Keratinocyte (primary cell): ENCODE data around the gene KCNJ12. TPM values are rescaled to one million over a fixed set of nuclear protein-coding genes. Genes with fewer than 3 reads are reported as not detected.
"Not testable (repeated sequence)": the region's sequence is repeated elsewhere in the genome, so short reads cannot be mapped to it uniquely, and the experiment has no call there.

ENCODE experiments used
- DNase-seq: peaks from one replicate; pipeline ENCODE4 v3.0.0-alpha.2; 2011; ENCODE audit warnings: low read depth, missing footprints, low spot score
- FAIRE-seq: peaks from 2 replicates; lab custom pipeline; 2011; peaks lifted over from hg19 to GRCh38; lab: Jason Lieb, UNC
- H2AFZ ChIP-seq: 2 replicates; pipeline ENCODE4 v1.6.0; 2012; ENCODE audit warnings: low read length, control low read depth, inconsistent platforms; ENCODE audit not compliant: control insufficient read depth
- H3K27ac ChIP-seq: 2 replicates; pipeline ENCODE4 v1.5.1; 2011; ENCODE audit warnings: low read length; ENCODE audit not compliant: control insufficient read depth, insufficient read depth
- H3K27me3 ChIP-seq: 3 replicates; pipeline ENCODE4 v1.6.0; 2011; ENCODE audit warnings: low read length; ENCODE audit not compliant: control insufficient read depth, insufficient read depth; ENCODE audit errors: extremely low read depth
- H3K36me3 ChIP-seq, 2 experiments: 2 replicates in 1 of 2; 3 replicates in 1 of 2; pipeline ENCODE4 v1.5.1; 2011; ENCODE audit warnings: low read length in 2 of 2, mild to moderate bottlenecking in 1 of 2; ENCODE audit not compliant: control insufficient read depth in 2 of 2, insufficient read depth in 2 of 2; ENCODE audit errors: extremely low read depth in 1 of 2
- H3K4me1 ChIP-seq: 3 replicates; pipeline ENCODE4 v1.5.1; 2011; ENCODE audit warnings: low read length; ENCODE audit not compliant: control insufficient read depth, insufficient read depth; ENCODE audit errors: extremely low read depth
- H3K4me2 ChIP-seq: 3 replicates; pipeline ENCODE4 v1.6.0; 2011; ENCODE audit warnings: low read depth, low read length; ENCODE audit not compliant: control insufficient read depth, insufficient read depth; ENCODE audit errors: extremely low read depth
- H3K4me3 ChIP-seq, 3 experiments: fragments of 200-600 bp in 1 of 3; sonication (generic) in 1 of 3; 2 replicates in 2 of 3; 3 replicates in 1 of 3; pipeline ENCODE4 v1.5.1; 2011 to 2016; ENCODE audit warnings: low read length in 3 of 3, mild to moderate bottlenecking in 3 of 3, control low read depth in 2 of 3, inconsistent platforms in 1 of 3, low read depth in 1 of 3, mixed read lengths in 1 of 3, mixed run types in 1 of 3, moderate library complexity in 1 of 3; ENCODE audit not compliant: control insufficient read depth in 2 of 3, insufficient read depth in 2 of 3; ENCODE audit errors: extremely low read depth in 1 of 3
- H3K79me2 ChIP-seq: 2 replicates; pipeline ENCODE4 v1.6.0; 2012; ENCODE audit warnings: low read length; ENCODE audit not compliant: control insufficient read depth, insufficient read depth
- H3K9ac ChIP-seq: 3 replicates; pipeline ENCODE4 v1.6.0; 2011; ENCODE audit warnings: low read length; ENCODE audit not compliant: control insufficient read depth, insufficient read depth; ENCODE audit errors: extremely low read depth
- H3K9me1 ChIP-seq: 3 replicates; pipeline ENCODE4 v1.6.0; 2011; ENCODE audit warnings: low read length; ENCODE audit not compliant: control insufficient read depth, insufficient read depth; ENCODE audit errors: extremely low read depth
- H3K9me3 ChIP-seq: 2 replicates; pipeline ENCODE4 v1.5.1; 2012; ENCODE audit warnings: low read depth, low read length; ENCODE audit not compliant: control insufficient read depth
- H4K20me1 ChIP-seq: 3 replicates; pipeline ENCODE4 v1.6.0; 2011; ENCODE audit warnings: low read length; ENCODE audit not compliant: control insufficient read depth, insufficient read depth; ENCODE audit errors: extremely low read depth
- dilution Hi-C: fragments of 300-500 bp; cut with MboI; formaldehyde crosslinking; loops from one replicate; pipeline ENCODE4 v1.7.0; 2020; ENCODE audit warnings: low sequenced_read_pairs; ENCODE audit not compliant: extremely low pct_ligation_motif_present
- polyA plus RNA-seq, 5 experiments: library from polyadenylated mRNA; depleted of rRNA in 3 of 5; stranded (reverse) in 3 of 5; stranded (forward) in 1 of 5; unstranded in 1 of 5; fragments of >200 nt; gene quantifications; 1 replicate in 1 of 5; 2 replicates in 3 of 5; 3 replicates in 1 of 5; pipeline versions ENCODE4 v1.2.1 to v1.2.3, GENCODE V29; 2011 to 2012; ENCODE audit warnings: missing spikeins in 2 of 5, low read depth in 1 of 5, low replicate concordance in 1 of 5

Gene KCNJ12
- polyA plus RNA-seq, 1 donor (not counting 4 experiments of a cell fraction or from before 2014, with no cell fraction given), result 0.04 TPM

- dilution Hi-C loops, H3K36me3 ChIP-seq, H2AFZ ChIP-seq, H3K9me1 ChIP-seq, H3K4me2 ChIP-seq, H3K4me3 ChIP-seq, H3K27me3 ChIP-seq, H3K9me3 ChIP-seq, H3K79me2 ChIP-seq, FAIRE-seq, H3K4me1 ChIP-seq, DNase-seq, H3K27ac ChIP-seq, H4K20me1 ChIP-seq, H3K9ac ChIP-seq: not testable (repeated sequence)
Measured at GRCh38 chr17:21436481-21436880, 60.3 kb downstream of the KCNJ12 start.

- H4K20me1 ChIP-seq, dilution Hi-C loops, H3K27ac ChIP-seq, H3K9ac ChIP-seq, H3K27me3 ChIP-seq, H3K9me1 ChIP-seq, FAIRE-seq, H3K4me1 ChIP-seq, H3K4me2 ChIP-seq, H2AFZ ChIP-seq, DNase-seq, H3K4me3 ChIP-seq, H3K36me3 ChIP-seq, H3K79me2 ChIP-seq, H3K9me3 ChIP-seq: not testable (repeated sequence)
Measured at GRCh38 chr17:21436883-21437836, 61.0 kb downstream of the KCNJ12 start.

GRCh38 chr17:21438316-21439014 is 62.3 kb downstream of the KCNJ12 start:
- dilution Hi-C loops, H3K4me1 ChIP-seq, FAIRE-seq: not testable (repeated sequence)

GRCh38 chr17:21439015-21439336 is 62.8 kb downstream of the KCNJ12 start:
- H3K9me3 ChIP-seq, H3K36me3 ChIP-seq, H3K4me1 ChIP-seq, H2AFZ ChIP-seq, H3K4me3 ChIP-seq, FAIRE-seq, H3K27ac ChIP-seq, H4K20me1 ChIP-seq, H3K4me2 ChIP-seq, DNase-seq, H3K9ac ChIP-seq, dilution Hi-C loops, H3K27me3 ChIP-seq, H3K79me2 ChIP-seq, H3K9me1 ChIP-seq: not testable (repeated sequence)

More at GRCh38 chr17:21438316-21439014, 62.3 kb downstream of the KCNJ12 start:
- not testable (repeated sequence) for H3K9ac ChIP-seq, H4K20me1 ChIP-seq, DNase-seq, H3K27me3 ChIP-seq, H3K79me2 ChIP-seq, H3K4me3 ChIP-seq, H3K9me3 ChIP-seq, H3K9me1 ChIP-seq, H3K36me3 ChIP-seq, H3K27ac ChIP-seq, H2AFZ ChIP-seq, H3K4me2 ChIP-seq
